K562 (cell line): Measurements from ENCODE around the gene FCAMR. TPM values are rescaled to one million over a fixed set of nuclear protein-coding genes. Genes with fewer than 3 reads are reported as not detected.

ENCODE experiments used
- ATAC-seq: fragments of 200-7000 bp; cut with Tn5 transposase; 3 replicates; pipeline ENCODE4 v1.9.1; 2020; ENCODE audit warnings: moderate library complexity
- BruUV-seq: library from RNA; stranded (reverse); fragments of 400-500 nt; replicated peaks from 2 replicates; lab custom pipeline; 2021; lab: Mats Ljungman, UMichigan
- CTCF ChIA-PET: fragments of 300-600 bp; formaldehyde crosslinking; extraction: SDS; loops from one replicate; lab custom pipeline; 2021; ENCODE audit warnings: low intra/inter-chr PET ratio; lab: Yijun Ruan, JAX
- POLR2A ChIA-PET: fragments of 300-600, 350-650 bp; sonication (Branson Sonifier 250); formaldehyde crosslinking; extraction: SDS; loops from one replicate; lab custom pipeline; 2021; ENCODE audit warnings: antibody characterized with exemption, inconsistent platforms; lab: Yijun Ruan, JAX
- DNase-seq, 4 experiments: peaks; one replicate each; pipeline versions ENCODE4 v3.0.0 to v3.0.0-alpha.2; 2011 to 2018; ENCODE audit warnings: low spot score in 3 of 4, mixed read lengths in 3 of 4; ENCODE audit errors: extremely low read depth in 1 of 4
- FAIRE-seq: peaks from 2 replicates; lab custom pipeline; 2011; peaks lifted over from hg19 to GRCh38; lab: Jason Lieb, UNC
- H2AFZ ChIP-seq: 2 replicates; pipeline ENCODE4 v1.6.0; 2011; ENCODE audit warnings: low read depth, low read length, control low read depth, inconsistent platforms
- H3K27ac ChIP-seq: fragments of 200-600 bp; 3 replicates; pipeline ENCODE4 v1.8.0; 2011; ENCODE audit warnings: low read depth, mild to moderate bottlenecking, control low read depth, inconsistent platforms, low read length, moderate library complexity, mixed read lengths; ENCODE audit errors: extremely low read depth
- H3K27me3 ChIP-seq, 2 experiments: fragments of 300-600 bp in 1 of 2; 2 replicates in 1 of 2; 3 replicates in 1 of 2; pipeline versions ENCODE4 v1.6.0 to v1.8.0; 2011; ENCODE audit warnings: inconsistent platforms in 2 of 2, low read length in 2 of 2, mild to moderate bottlenecking in 1 of 2, mixed read lengths in 1 of 2, moderate library complexity in 1 of 2; ENCODE audit not compliant: control insufficient read depth in 2 of 2, insufficient read depth in 2 of 2
- H3K36me3 ChIP-seq: fragments of 300-600 bp; 3 replicates; pipeline ENCODE4 v1.8.0; 2011; ENCODE audit warnings: mild to moderate bottlenecking, low read length, inconsistent platforms; ENCODE audit not compliant: control insufficient read depth, insufficient read depth
- H3K4me1 ChIP-seq, 2 experiments: fragments of 200-600 bp in 1 of 2; replicated peaks in 1 of 2; 2 replicates in 1 of 2; 3 replicates in 1 of 2; pipeline versions ENCODE4 v1.5.1 to v1.8.0; 2011; ENCODE audit warnings: inconsistent platforms in 2 of 2, low read length in 2 of 2, mild to moderate bottlenecking in 1 of 2, mixed read lengths in 1 of 2, moderate library complexity in 1 of 2; ENCODE audit not compliant: control insufficient read depth in 2 of 2, insufficient read depth in 2 of 2
- H3K4me2 ChIP-seq: 2 replicates; pipeline ENCODE4 v1.6.1; 2011; ENCODE audit warnings: low read length, control low read depth, inconsistent platforms, mixed read lengths; ENCODE audit not compliant: insufficient read depth
- H3K4me3 ChIP-seq: fragments of 200-600 bp; sonication (generic), shearing (Covaris generic); 2 replicates; pipeline ENCODE4 v1.5.1; 2016; ENCODE audit warnings: control low read depth, inconsistent platforms
- H3K79me2 ChIP-seq: fragments of 200-600 bp; 3 replicates; pipeline ENCODE4 v1.8.0; 2011; ENCODE audit warnings: low read length, inconsistent platforms; ENCODE audit not compliant: control insufficient read depth, insufficient read depth
- H3K9ac ChIP-seq, 2 experiments: 2 replicates each; pipeline versions ENCODE4 v1.6.0 to v1.6.1; 2011; ENCODE audit warnings: low read depth in 2 of 2, low read length in 2 of 2, control low read depth in 1 of 2, inconsistent platforms in 1 of 2, mild to moderate bottlenecking in 1 of 2, mixed read lengths in 1 of 2; ENCODE audit not compliant: insufficient read depth in 1 of 2
- H3K9me1 ChIP-seq: one replicate; pipeline ENCODE4 v1.6.0; 2011; ENCODE audit warnings: inconsistent platforms, mild to moderate bottlenecking, low read length, moderate library complexity; ENCODE audit not compliant: control insufficient read depth, insufficient read depth
- H3K9me3 ChIP-seq: replicated peaks from 2 replicates; pipeline ENCODE4 v1.5.1; 2011; ENCODE audit warnings: low read depth, low read length, inconsistent platforms; ENCODE audit not compliant: control insufficient read depth, insufficient read depth
- H4K20me1 ChIP-seq: replicated peaks from 2 replicates; pipeline ENCODE4 v1.6.1; 2011; ENCODE audit warnings: low read length, inconsistent platforms, mixed read lengths; ENCODE audit not compliant: control insufficient read depth, insufficient read depth
- CBFA2T3 ChIP-seq: fragments of 450-650 bp; IDR thresholded peaks from 2 replicates; pipeline ENCODE4 v1.6.1; 2017
- EHMT2 ChIP-seq: fragments of 450-650 bp; IDR thresholded peaks from 2 replicates; pipeline ENCODE4 v1.6.1; 2018; ENCODE audit warnings: antibody characterized with exemption
- FOXM1 ChIP-seq, 2 experiments: fragments of 450-650 bp in 1 of 2; sonication (generic) in 1 of 2; formaldehyde crosslinking in 1 of 2; IDR thresholded peaks; 2 replicates each; pipeline versions ENCODE4 v1.6.1 to v1.9.0; 2017 to 2022; ENCODE audit warnings: low read depth in 2 of 2, mild to moderate bottlenecking in 2 of 2, missing genetic modification reagents in 1 of 2, moderate library complexity in 1 of 2
- HDAC6 ChIP-seq: IDR thresholded peaks from 2 replicates; pipeline ENCODE4 v1.6.1; 2012; ENCODE audit warnings: low read depth, mild to moderate bottlenecking, control low read depth, inconsistent platforms, low read length, moderate library complexity
- MAFF ChIP-seq: IDR thresholded peaks from 2 replicates; pipeline ENCODE4 v1.6.1; 2012; ENCODE audit warnings: low read length, improper control_type of control experiment
- MAZ ChIP-seq, 2 experiments: fragments of 450-650 bp in 1 of 2; sonication (generic) in 1 of 2; formaldehyde crosslinking; IDR thresholded peaks in 1 of 2; conservative IDR thresholded peaks in 1 of 2; 2 replicates each; pipeline versions ENCODE4 v1.4.0 to v1.5.0; 2020; ENCODE audit warnings: mild to moderate bottlenecking in 1 of 2, missing genetic modification reagents in 1 of 2
- MECOM ChIP-seq: fragments of 250-450 bp; sonication (Bioruptor Pico); IDR thresholded peaks from 2 replicates; pipeline ENCODE4 v1.8.0; 2022; ENCODE audit warnings: inconsistent platforms
- PBX2 ChIP-seq, 2 experiments: IDR thresholded peaks in 1 of 2; conservative IDR thresholded peaks in 1 of 2; 2 replicates each; pipeline ENCODE4 v1.6.1; 2016; ENCODE audit warnings: low read depth in 2 of 2, mild to moderate bottlenecking in 1 of 2, missing compliant biosample characterization in 1 of 2, missing genetic modification characterization in 1 of 2, moderate library complexity in 1 of 2
- PML ChIP-seq: IDR thresholded peaks from 2 replicates; pipeline ENCODE4 v1.6.1; 2012; ENCODE audit warnings: low read length, inconsistent platforms
- ZNF311 ChIP-seq: fragments of 250-450 bp; sonication (Bioruptor Pico); IDR thresholded peaks from 2 replicates; pipeline ENCODE4 v1.4.0; 2020; ENCODE audit warnings: mild to moderate bottlenecking, moderate library complexity
- WGBS: fragments of 100-300 bp; shearing (Covaris generic); methylation state at CpG from one replicate; pipeline ENCODE4 v1.1.6; 2016; ENCODE audit warnings: low coverage, mixed read lengths; ENCODE audit not compliant: insufficient coverage; ENCODE audit errors: missing lambda C conversion rate; 5-methylcytosine and 5-hydroxymethylcytosine counted together
- in situ Hi-C: fragments of 300-500 bp; cut with MboI; formaldehyde crosslinking; loops from 4 replicates; pipeline ENCODE4 v1.15.0; 2018; ENCODE audit warnings: inconsistent platforms, mixed read lengths
- intact Hi-C: fragments of 100-400 bp; cut with micrococcal nuclease; formaldehyde crosslinking; loops from 2 replicates; pipeline ENCODE4 v1.14.2; 2022
- polyA plus RNA-seq, 8 experiments: library from polyadenylated mRNA; depleted of rRNA in 4 of 8; stranded (reverse) in 5 of 8; unstranded in 3 of 8; fragments of >200 nt; fragmentation: Nextera tagmentation in 2 of 8; fragmentation: Illumina TruSeq in 1 of 8; extraction: Ambion mirVana in 2 of 8; extraction: Trizol in 1 of 8; gene quantifications; 2 replicates each; pipeline versions ENCODE4 v1.2.1 to v1.2.3, GENCODE V29; 2011 to 2014; ENCODE audit warnings: inconsistent platforms in 1 of 8, missing spikeins in 1 of 8
- total RNA-seq, 7 experiments: library from RNA; depleted of rRNA in 6 of 7; stranded (reverse); fragments of >200 nt in 6 of 7; fragmentation: Illumina TruSeq in 2 of 7; extraction: Trizol in 2 of 7; gene quantifications; 2 replicates each; pipeline versions ENCODE4 v1.2.1 to v1.2.3, GENCODE V29; 2011 to 2021; ENCODE audit warnings: low replicate concordance in 1 of 7

FCAMR gene
- total and polyA plus RNA-seq, 9 of the 15 experiments (the other 6 are each of a cell fraction or from before 2014, with no cell fraction given), result not detected

- Histone ChIP-seq H3K27ac (no peak overlapping the region), H3K9me1 (no peaks in the 10 kb centered on the region), H3K27me3 (peaks cover 17 to 41% of the 10 kb centered on the region in 2 experiments; a peak in 4 of 5 replicates), H3K9me3 (no peaks in the 10 kb centered on the region), H3K36me3 (no peaks in the 10 kb centered on the region)
- CTCF ChIA-PET, result interaction anchor here (1.3 to 1.5 kb wide), 2 partner anchors 169 to 274 kb away, joined by 3 to 4 read pairs; no protein-coding TSS in a partner anchor
- TF ChIP-seq EHMT2 (no peak), HDAC6 (no peak), FOXM1 (IDR thresholded peaks at IDR 0.05; ENCODE audit: low read depth) (no peak), FOXM1 (CRISPR knock-in tag; IDR thresholded peaks at IDR 0.05; ENCODE audit: low read depth) (no peak), PML (no peak), MAFF (no peak), MECOM (no peak), PBX2 (CRISPR knock-in tag; IDR thresholded peaks at IDR 0.05; ENCODE audit: low read depth) (no peak), PBX2 (tag; conservative IDR thresholded peaks at IDR 0.05; ENCODE audit: low read depth) (no peak), CBFA2T3 (no peak), ZNF311 (no peak), MAZ (CRISPR knock-in tag; conservative IDR thresholded peaks at IDR 0.05 in 1 of 2, IDR thresholded peaks at IDR 0.05 in 1 of 2) (no peak)
- TF ChIP-seq, all 486 proteins: peak for 0
- no peak overlapping the region for H3K9ac ChIP-seq
- DNase-seq (no peak), FAIRE-seq (no peak), ATAC-seq (no peak)
- 0 out of 2 replicates have a peak, but pooled peaks cover 3% of the 10 kb centered on the region for H4K20me1 ChIP-seq
- 40% methylated on average over 10 of the region's 10 CpGs for WGBS
- no peak overlapping the region for H3K4me2 ChIP-seq
- H2AFZ ChIP-seq, result 0 out of 2 replicates have a peak overlapping the region, but pooled peaks have one; percentile 99
- peaks cover 9 to 18% of the 10 kb centered on the region in 2 experiments; a peak in 4 of 5 replicates for H3K4me1 ChIP-seq
- intact Hi-C loops, result no loop called here
- in situ Hi-C loops, result loop anchor here (25.0 kb wide), 1 partner anchor 296 kb away; the partner anchor contains the start of gene EIF2D
- no TSS peak for BruUV-seq
- H3K79me2 ChIP-seq, result no peaks in the 10 kb centered on the region
- no peak overlapping the region for H3K4me3 ChIP-seq
- POLR2A ChIA-PET, result interaction anchor here (0.6 to 2.5 kb wide), 6 partner anchors 13 to 598 kb away, joined by 3 to 7 read pairs (median 4); partner anchors contain the start of genes FCMR and IL20
Observed at GRCh38 chr1:206908038-206908437, 62.2 kb downstream of the FCAMR start.

Other genes starting within 250 kb of the FCAMR start
Only the 7 nearest of the 11 such genes appear.
- gene IL20, start 104.8 kb downstream of the FCAMR start, total RNA-seq (2014; rRNA removed), result not detected in 2 replicates
- not detected in 2 replicates for gene IL20, start 104.8 kb downstream of the FCAMR start, total RNA-seq (2014; rRNA removed; fragmentation: Illumina TruSeq; extraction: Trizol)
- gene IL20, start 104.8 kb downstream of the FCAMR start, total RNA-seq (2015; rRNA removed; fragmentation: Illumina TruSeq; extraction: Trizol), result not detected in 2 replicates
- not detected in 2 replicates for gene IL20, start 104.8 kb downstream of the FCAMR start, total RNA-seq (2021)
- gene IL20, start 104.8 kb downstream of the FCAMR start, polyA plus RNA-seq (2011; rRNA removed), result not detected in 2 replicates
- gene IL20, start 104.8 kb downstream of the FCAMR start, polyA plus RNA-seq (2014; fragmentation: Illumina TruSeq; extraction: Trizol), result not detected in 2 replicates
- not detected for gene IL20, start 104.8 kb downstream of the FCAMR start, polyA plus RNA-seq (2014; fragmentation: Nextera tagmentation; extraction: Ambion mirVana)
- gene IL20, start 104.8 kb downstream of the FCAMR start, polyA plus RNA-seq (2014; rRNA removed), result not detected in 2 replicates
- not detected in 2 replicates for gene IL24, start 73.0 kb downstream of the FCAMR start, total RNA-seq (2014; rRNA removed)
- not detected in 2 replicates for gene IL24, start 73.0 kb downstream of the FCAMR start, total RNA-seq (2014; rRNA removed; fragmentation: Illumina TruSeq; extraction: Trizol)
- not detected in 2 replicates for gene IL24, start 73.0 kb downstream of the FCAMR start, total RNA-seq (2015; rRNA removed; fragmentation: Illumina TruSeq; extraction: Trizol)
- not detected in 2 replicates for gene IL24, start 73.0 kb downstream of the FCAMR start, total RNA-seq (2021)
- not detected in 2 replicates for gene IL24, start 73.0 kb downstream of the FCAMR start, polyA plus RNA-seq (2011; rRNA removed)
- gene IL24, start 73.0 kb downstream of the FCAMR start, polyA plus RNA-seq (2014; fragmentation: Illumina TruSeq; extraction: Trizol), result not detected in 2 replicates
- gene IL24, start 73.0 kb downstream of the FCAMR start, polyA plus RNA-seq (2014; fragmentation: Nextera tagmentation; extraction: Ambion mirVana), result under 1 TPM in 1 of 2 experiments, not detected in 1; 0.04 TPM
- 0.19 TPM in 1 of 2 replicates, not detected in the other for gene IL24, start 73.0 kb downstream of the FCAMR start, polyA plus RNA-seq (2014; rRNA removed)
- gene FCMR, start 48.5 kb downstream of the FCAMR start, total RNA-seq (2014; rRNA removed), result not detected in 2 replicates
- gene FCMR, start 48.5 kb downstream of the FCAMR start, total RNA-seq (2014; rRNA removed; fragmentation: Illumina TruSeq; extraction: Trizol), result not detected in 2 replicates
- 0.11 TPM in 1 of 2 replicates, not detected in the other for gene FCMR, start 48.5 kb downstream of the FCAMR start, total RNA-seq (2015; rRNA removed; fragmentation: Illumina TruSeq; extraction: Trizol)
- 0.54 and 0.82 TPM in 2 replicates for gene FCMR, start 48.5 kb downstream of the FCAMR start, total RNA-seq (2021)
- not detected in 2 replicates for gene FCMR, start 48.5 kb downstream of the FCAMR start, polyA plus RNA-seq (2011; rRNA removed)
- gene FCMR, start 48.5 kb downstream of the FCAMR start, polyA plus RNA-seq (2014; fragmentation: Illumina TruSeq; extraction: Trizol), result 0.30 and 0.32 TPM in 2 replicates
- gene FCMR, start 48.5 kb downstream of the FCAMR start, polyA plus RNA-seq (2014; fragmentation: Nextera tagmentation; extraction: Ambion mirVana), result under 1 TPM in 1 of 2 experiments, not detected in 1; 0.11 TPM
- not detected in 2 replicates for gene FCMR, start 48.5 kb downstream of the FCAMR start, polyA plus RNA-seq (2014; rRNA removed)
- gene PIGR, start 24.0 kb downstream of the FCAMR start, total RNA-seq (2014; rRNA removed), result 0.05 TPM in 1 of 2 replicates, not detected in the other
- gene PIGR, start 24.0 kb downstream of the FCAMR start, total RNA-seq (2014; rRNA removed; fragmentation: Illumina TruSeq; extraction: Trizol), result not detected in 2 replicates
- 0.04 TPM in 1 of 2 replicates, not detected in the other for gene PIGR, start 24.0 kb downstream of the FCAMR start, total RNA-seq (2015; rRNA removed; fragmentation: Illumina TruSeq; extraction: Trizol)
- gene PIGR, start 24.0 kb downstream of the FCAMR start, total RNA-seq (2021), result 1.5 and 2.7 TPM in 2 replicates
- not detected in 2 replicates for gene PIGR, start 24.0 kb downstream of the FCAMR start, polyA plus RNA-seq (2011; rRNA removed)
- gene PIGR, start 24.0 kb downstream of the FCAMR start, polyA plus RNA-seq (2014; fragmentation: Illumina TruSeq; extraction: Trizol), result 0.03 TPM in 1 of 2 replicates, not detected in the other
- under 1 TPM; 0.01 to 0.03 TPM for gene PIGR, start 24.0 kb downstream of the FCAMR start, polyA plus RNA-seq (2014; fragmentation: Nextera tagmentation; extraction: Ambion mirVana)
- not detected in 2 replicates for gene PIGR, start 24.0 kb downstream of the FCAMR start, polyA plus RNA-seq (2014; rRNA removed)
- gene C1orf116, start 62.3 kb upstream of the FCAMR start, total RNA-seq (2014; rRNA removed), result 1.8 TPM in 2 replicates
- 0.80 and 0.95 TPM in 2 replicates for gene C1orf116, start 62.3 kb upstream of the FCAMR start, total RNA-seq (2014; rRNA removed; fragmentation: Illumina TruSeq; extraction: Trizol)
- gene C1orf116, start 62.3 kb upstream of the FCAMR start, total RNA-seq (2015; rRNA removed; fragmentation: Illumina TruSeq; extraction: Trizol), result 0.80 and 0.87 TPM in 2 replicates
- 2.6 and 2.7 TPM in 2 replicates for gene C1orf116, start 62.3 kb upstream of the FCAMR start, total RNA-seq (2021)
- gene C1orf116, start 62.3 kb upstream of the FCAMR start, polyA plus RNA-seq (2011; rRNA removed), result 1.2 and 2.6 TPM in 2 replicates
- 3.0 and 3.1 TPM in 2 replicates for gene C1orf116, start 62.3 kb upstream of the FCAMR start, polyA plus RNA-seq (2014; fragmentation: Illumina TruSeq; extraction: Trizol)
- under 1 TPM; 0.62 to 0.69 TPM for gene C1orf116, start 62.3 kb upstream of the FCAMR start, polyA plus RNA-seq (2014; fragmentation: Nextera tagmentation; extraction: Ambion mirVana)
- 0.62 and 0.95 TPM in 2 replicates for gene C1orf116, start 62.3 kb upstream of the FCAMR start, polyA plus RNA-seq (2014; rRNA removed)
- gene YOD1, start 80.7 kb upstream of the FCAMR start, total RNA-seq (2014; rRNA removed), result 47.5 and 49.8 TPM in 2 replicates
- gene YOD1, start 80.7 kb upstream of the FCAMR start, total RNA-seq (2014; rRNA removed; fragmentation: Illumina TruSeq; extraction: Trizol), result 78.1 and 91.0 TPM in 2 replicates
- gene YOD1, start 80.7 kb upstream of the FCAMR start, total RNA-seq (2015; rRNA removed; fragmentation: Illumina TruSeq; extraction: Trizol), result 51.8 and 56.0 TPM in 2 replicates
- 61.6 and 61.7 TPM in 2 replicates for gene YOD1, start 80.7 kb upstream of the FCAMR start, total RNA-seq (2021)
- gene YOD1, start 80.7 kb upstream of the FCAMR start, polyA plus RNA-seq (2011; rRNA removed), result 38.8 and 46.9 TPM in 2 replicates
- 43.9 and 46.5 TPM in 2 replicates for gene YOD1, start 80.7 kb upstream of the FCAMR start, polyA plus RNA-seq (2014; fragmentation: Illumina TruSeq; extraction: Trizol)
- gene YOD1, start 80.7 kb upstream of the FCAMR start, polyA plus RNA-seq (2014; fragmentation: Nextera tagmentation; extraction: Ambion mirVana), result 10 to 100 TPM; 18.2 to 24.0 TPM
- gene YOD1, start 80.7 kb upstream of the FCAMR start, polyA plus RNA-seq (2014; rRNA removed), result 27.9 and 28.7 TPM in 2 replicates
- 10.5 and 12.3 TPM in 2 replicates for gene PFKFB2, start 82.8 kb upstream of the FCAMR start, total RNA-seq (2014; rRNA removed)
- gene PFKFB2, start 82.8 kb upstream of the FCAMR start, total RNA-seq (2014; rRNA removed; fragmentation: Illumina TruSeq; extraction: Trizol), result 21.9 and 26.2 TPM in 2 replicates
- 17.3 and 17.8 TPM in 2 replicates for gene PFKFB2, start 82.8 kb upstream of the FCAMR start, total RNA-seq (2015; rRNA removed; fragmentation: Illumina TruSeq; extraction: Trizol)
- 20.4 and 22.9 TPM in 2 replicates for gene PFKFB2, start 82.8 kb upstream of the FCAMR start, total RNA-seq (2021)
- 24.1 and 26.0 TPM in 2 replicates for gene PFKFB2, start 82.8 kb upstream of the FCAMR start, polyA plus RNA-seq (2011; rRNA removed)
- gene PFKFB2, start 82.8 kb upstream of the FCAMR start, polyA plus RNA-seq (2014; fragmentation: Illumina TruSeq; extraction: Trizol), result 13.5 and 16.4 TPM in 2 replicates
- 1 to 10 TPM; 6.9 to 7.6 TPM for gene PFKFB2, start 82.8 kb upstream of the FCAMR start, polyA plus RNA-seq (2014; fragmentation: Nextera tagmentation; extraction: Ambion mirVana)
- 11.7 and 11.9 TPM in 2 replicates for gene PFKFB2, start 82.8 kb upstream of the FCAMR start, polyA plus RNA-seq (2014; rRNA removed)